ENCODE measurements around the gene DPF1.

GRCh38 chr19:38243279-38243673, 19.3 kb upstream of the DPF1 start:
- TF ChIP-seq NFRKB (IDR thresholded peaks at IDR 0.05) (no peak), HDGF (IDR thresholded peaks at IDR 0.05; ENCODE audit: borderline replicate concordance) (no peak), SUZ12 (IDR thresholded peaks at IDR 0.05) (no peak), ZNF384 (IDR thresholded peaks at IDR 0.05) (no peak), BHLHE40 (IDR thresholded peaks at IDR 0.05; ENCODE audit: borderline replicate concordance) (no peak), FOXA1 (IDR thresholded peaks at IDR 0.05) (no peak), SP1 (IDR thresholded peaks at IDR 0.05) (no peak), ELF4 (IDR thresholded peaks at IDR 0.05) (no peak)

All from HEK293T (cell line).